Right lobe of liver (tissue), 4 donors: ENCODE results near the gene ZNF680.

Source experiments
- CTCF ChIP-seq, 4 donors: fragments of 200-600 bp in 3 of 4; fragments of 450-650 bp in 1 of 4; IDR thresholded peaks; one replicate each; pipeline versions ENCODE4 v1.5.1 to v1.8.0; 2016 to 2022; ENCODE audit warnings: antibody characterized with exemption in 4 of 4, mild to moderate bottlenecking in 2 of 4
- POLR2A ChIP-seq: fragments of 450-650 bp; IDR thresholded peaks from one replicate; pipeline ENCODE4 v1.6.1; 2017; ENCODE audit warnings: antibody characterized with exemption, mild to moderate bottlenecking
- donor health status: DM: no; HTN: no; CAD: no.
- donor health status: DM: no; HTN: no; CAD: no.
- donor health status: DM: no; HTN: yes; CAD: no.

GRCh38 chr7:64599359-64599758 is 36.5 kb upstream of the ZNF680 start:
- TF ChIP-seq POLR2A, result no peak
- TF ChIP-seq CTCF (IDR thresholded peaks at IDR 0.05), result no peak
